Hepatocyte (in vitro differentiated cells): Measurements from ENCODE around the gene FAM170B.

Source experiments
- CTCF ChIP-seq: fragments of 200-600 bp; sonication (generic); IDR thresholded peaks from 2 replicates; pipeline ENCODE4 v1.5.1; 2016; ENCODE audit warnings: antibody characterized with exemption, mild to moderate bottlenecking; ENCODE audit not compliant: poor library complexity
- EZH2 ChIP-seq: fragments of 200-600 bp; sonication (generic); IDR thresholded peaks from 2 replicates; pipeline ENCODE4 v1.6.1; 2016; ENCODE audit warnings: antibody characterized with exemption, mild to moderate bottlenecking, borderline replicate concordance
- EZH2phosphoT487 ChIP-seq: fragments of 200-600 bp; sonication (generic); IDR thresholded peaks from one replicate; pipeline ENCODE4 v1.6.1; 2018; ENCODE audit warnings: antibody characterized with exemption, mild to moderate bottlenecking, low read depth, moderate library complexity; ENCODE audit not compliant: unreplicated experiment, severe bottlenecking

- TF ChIP-seq CTCF (no peak), EZH2phosphoT487 (no peak), EZH2 (no peak)
Measured at GRCh38 chr10:49158915-49159314, 25.1 kb upstream of the FAM170B start.
